H1 (cell line): ENCODE measurements around the gene FABP7. TPM values are rescaled to one million over a fixed set of nuclear protein-coding genes. Genes with fewer than 3 reads are reported as not detected.

ENCODE experiments used
- CTCF ChIA-PET: fragments of 300-600 bp; sonication (Branson Sonifier 250); formaldehyde crosslinking; loops from one replicate; lab custom pipeline; 2021; ENCODE audit not compliant: partially characterized antibody; lab: Charles Lee
- POLR2A ChIA-PET: fragments of 300-600 bp; sonication (Branson Sonifier 250); formaldehyde crosslinking; loops from one replicate; lab custom pipeline; 2021; ENCODE audit warnings: inconsistent platforms; ENCODE audit not compliant: partially characterized antibody; lab: Charles Lee
- DNase-seq, 2 experiments: peaks; one replicate each; pipeline versions ENCODE4 v3.0.0 to v3.0.0-alpha.2; 2010 to 2022; ENCODE audit warnings: low spot score in 2 of 2, low read depth in 1 of 2, mixed read lengths in 1 of 2
- FAIRE-seq: peaks from 2 replicates; lab custom pipeline; 2011; peaks lifted over from hg19 to GRCh38; lab: Jason Lieb, UNC
- H2AFZ ChIP-seq: 2 replicates; pipeline ENCODE4 v1.8.1; 2012; ENCODE audit warnings: low read length, inconsistent platforms
- H2AK5ac ChIP-seq: 2 replicates; pipeline ENCODE4 v1.6.1; 2013; ENCODE audit warnings: low read depth, low read length
- H2BK120ac ChIP-seq: replicated peaks from 2 replicates; pipeline ENCODE3; 2013; ENCODE audit warnings: low read depth, low read length, inconsistent platforms
- H2BK12ac ChIP-seq: 2 replicates; pipeline ENCODE4 v1.6.1; 2013; ENCODE audit warnings: low read depth, low read length
- H2BK15ac ChIP-seq: 2 replicates; pipeline ENCODE4 v1.6.1; 2013; ENCODE audit warnings: low read length
- H2BK20ac ChIP-seq: 2 replicates; pipeline ENCODE4 v1.6.1; 2013; ENCODE audit warnings: low read length
- H2BK5ac ChIP-seq: 2 replicates; pipeline ENCODE4 v1.6.1; 2013; ENCODE audit warnings: low read depth, low read length
- H3K14ac ChIP-seq: 2 replicates; pipeline ENCODE4 v1.6.1; 2013; ENCODE audit warnings: inconsistent platforms; ENCODE audit not compliant: insufficient read length
- H3K18ac ChIP-seq: 2 replicates; pipeline ENCODE4 v1.6.1; 2013; ENCODE audit warnings: low read length; ENCODE audit errors: extremely low read depth
- H3K23ac ChIP-seq: 2 replicates; pipeline ENCODE4 v1.6.1; 2013; ENCODE audit warnings: inconsistent platforms; ENCODE audit not compliant: insufficient read length
- H3K23me2 ChIP-seq: 2 replicates; pipeline ENCODE4 v1.6.1; 2013; ENCODE audit warnings: low read depth, low read length
- H3K27ac ChIP-seq: 2 replicates; pipeline ENCODE4 v1.6.1; 2011; ENCODE audit warnings: low read depth, low read length, inconsistent platforms
- H3K27me3 ChIP-seq, 4 experiments: replicated peaks in 1 of 4; 1 replicate in 1 of 4; 2 replicates in 3 of 4; pipeline versions ENCODE4 v1.6.1 to v1.8.1; 2011 to 2013; ENCODE audit warnings: low read length in 3 of 4, mild to moderate bottlenecking in 3 of 4, inconsistent platforms in 2 of 4, mixed read lengths in 2 of 4, moderate library complexity in 1 of 4; ENCODE audit not compliant: control insufficient read depth in 3 of 4, insufficient read depth in 3 of 4; ENCODE audit errors: extremely low read depth in 1 of 4
- H3K36me3 ChIP-seq, 4 experiments: 2 replicates each; pipeline versions ENCODE4 v1.6.1 to v1.8.1; 2011 to 2013; ENCODE audit warnings: mild to moderate bottlenecking in 4 of 4, low read length in 3 of 4, moderate library complexity in 2 of 4, control low read depth in 1 of 4, inconsistent platforms in 1 of 4; ENCODE audit not compliant: insufficient read depth in 4 of 4, control insufficient read depth in 2 of 4
- H3K4ac ChIP-seq: replicated peaks from 2 replicates; pipeline ENCODE3; 2013; ENCODE audit warnings: low read length, low read depth, mixed read lengths, inconsistent platforms; ENCODE audit not compliant: insufficient read length
- H3K4me1 ChIP-seq, 4 experiments: replicated peaks in 1 of 4; 1 replicate in 1 of 4; 2 replicates in 3 of 4; pipeline versions ENCODE4 v1.6.1 to v1.8.1; 2011 to 2013; ENCODE audit warnings: low read length in 3 of 4, inconsistent platforms in 2 of 4, mixed read lengths in 1 of 4; ENCODE audit not compliant: insufficient read depth in 4 of 4, control insufficient read depth in 3 of 4
- H3K4me2 ChIP-seq, 2 experiments: 2 replicates each; pipeline versions ENCODE4 v1.6.1 to v1.8.1; 2011 to 2013; ENCODE audit warnings: low read depth in 2 of 2, low read length in 2 of 2, control low read depth in 1 of 2, inconsistent platforms in 1 of 2, mild to moderate bottlenecking in 1 of 2; ENCODE audit not compliant: insufficient read depth in 1 of 2
- H3K4me3 ChIP-seq, 4 experiments: fragments of 200-600, 300-600 bp in 1 of 4; sonication (generic), shearing (Covaris generic), sonication (Bioruptor Twin) in 1 of 4; 2 replicates each; pipeline versions ENCODE4 v1.5.1 to v1.8.1; 2011 to 2016; ENCODE audit warnings: low read length in 4 of 4, low read depth in 3 of 4, control low read depth in 2 of 4, inconsistent platforms in 2 of 4, mild to moderate bottlenecking in 2 of 4, mixed read lengths in 1 of 4, moderate library complexity in 1 of 4; ENCODE audit not compliant: insufficient read depth in 2 of 4; ENCODE audit errors: extremely low read depth in 1 of 4
- H3K56ac ChIP-seq: replicated peaks from 2 replicates; pipeline ENCODE3; 2013; ENCODE audit warnings: low read depth, mild to moderate bottlenecking, mixed read lengths, low read length, inconsistent platforms; ENCODE audit not compliant: insufficient read length
- H3K79me1 ChIP-seq: 2 replicates; pipeline ENCODE4 v1.6.1; 2013; ENCODE audit warnings: low read depth, low read length, control low read depth
- H3K79me2 ChIP-seq, 2 experiments: 2 replicates each; pipeline versions ENCODE4 v1.6.1 to v1.8.1; 2012 to 2013; ENCODE audit warnings: low read length in 2 of 2, mild to moderate bottlenecking in 2 of 2, inconsistent platforms in 1 of 2; ENCODE audit not compliant: insufficient read depth in 2 of 2, control insufficient read depth in 1 of 2
- H3K9ac ChIP-seq, 4 experiments: replicated peaks in 1 of 4; 1 replicate in 1 of 4; 2 replicates in 3 of 4; pipeline versions ENCODE4 v1.6.1 to v1.8.1; 2011 to 2013; ENCODE audit warnings: low read depth in 3 of 4, low read length in 3 of 4, control low read depth in 2 of 4, mild to moderate bottlenecking in 2 of 4, moderate library complexity in 2 of 4, inconsistent platforms in 1 of 4; ENCODE audit errors: extremely low read depth in 1 of 4
- H3K9me3 ChIP-seq, 2 experiments: 2 replicates each; pipeline versions ENCODE4 v1.6.1 to v1.8.1; 2012 to 2013; ENCODE audit warnings: mild to moderate bottlenecking in 2 of 2, moderate library complexity in 2 of 2, control low read depth in 1 of 2, inconsistent platforms in 1 of 2, low read depth in 1 of 2, low read length in 1 of 2, mixed read lengths in 1 of 2; ENCODE audit not compliant: insufficient read depth in 2 of 2
- H4K20me1 ChIP-seq, 2 experiments: replicated peaks in 1 of 2; 2 replicates each; pipeline versions ENCODE3 to v1.8.1; 2011 to 2013; ENCODE audit warnings: inconsistent platforms in 2 of 2, low read length in 2 of 2, mild to moderate bottlenecking in 1 of 2; ENCODE audit not compliant: insufficient read depth in 2 of 2, control insufficient read depth in 1 of 2
- H4K5ac ChIP-seq: 2 replicates; pipeline ENCODE4 v1.6.1; 2013; ENCODE audit warnings: low read length, low read depth, mixed read lengths, inconsistent platforms; ENCODE audit not compliant: insufficient read length
- H4K8ac ChIP-seq: 2 replicates; pipeline ENCODE4 v1.8.0; 2013; ENCODE audit warnings: mild to moderate bottlenecking, moderate library complexity, low read length, inconsistent platforms; ENCODE audit not compliant: insufficient read depth; ENCODE audit errors: extremely low read depth
- H4K91ac ChIP-seq: replicated peaks from 2 replicates; pipeline ENCODE3; 2013; ENCODE audit warnings: low read length, mixed read lengths, inconsistent platforms; ENCODE audit not compliant: insufficient read length
- BCL11A ChIP-seq, 2 experiments: IDR thresholded peaks; one replicate each; pipeline ENCODE4 v1.6.1; 2011; ENCODE audit warnings: low read depth in 2 of 2, low read length in 2 of 2, mild to moderate bottlenecking in 2 of 2
- FOSL1 ChIP-seq: IDR thresholded peaks from 2 replicates; pipeline ENCODE4 v1.6.1; 2011; ENCODE audit warnings: mild to moderate bottlenecking, low read depth, low read length, moderate library complexity; ENCODE audit not compliant: insufficient read depth
- POU5F1 ChIP-seq: IDR thresholded peaks from 2 replicates; pipeline ENCODE4 v1.6.1; 2011; ENCODE audit warnings: low read depth, mild to moderate bottlenecking, low read length, moderate library complexity
- WGBS, 2 experiments: shearing (Covaris generic) in 1 of 2; methylation state at CpG; one replicate each; pipeline versions ENCODE4 v1.1.6 to v1.1.7; 2013 to 2015; ENCODE audit warnings: low lambda C conversion rate in 2 of 2, mixed read lengths in 2 of 2, inconsistent platforms in 1 of 2, low coverage in 1 of 2, missing lambda C conversion rate in 1 of 2; ENCODE audit not compliant: insufficient replicate concordance in 2 of 2, insufficient coverage in 1 of 2, insufficient read length in 1 of 2; ENCODE audit errors: extremely low coverage in 1 of 2, missing lambda C conversion rate in 1 of 2; 5-methylcytosine and 5-hydroxymethylcytosine counted together
- polyA plus RNA-seq, 7 experiments: library from polyadenylated mRNA; depleted of rRNA in 3 of 7; stranded (reverse) in 5 of 7; unstranded in 2 of 7; fragments of >200 nt in 5 of 7; fragments of 200-250 nt in 2 of 7; gene quantifications; 1 replicate in 5 of 7; 2 replicates in 1 of 7; 4 replicates in 1 of 7; pipeline versions ENCODE4 v1.2.1 to v1.2.3, GENCODE V29; 2011 to 2013; ENCODE audit warnings: missing spikeins in 2 of 7, mixed read lengths in 2 of 7
- total RNA-seq: library from RNA; stranded (reverse); fragmentation: NEBNext Ultra II Directional; extraction: Animal tissue kit (Norgen Biotek cat#: 25700); gene quantifications from 2 replicates; pipeline ENCODE4 v1.2.1, GENCODE V29; 2021
- TF ChIP-seq, protein P1 (sequence below), 3 experiments: IDR thresholded peaks; 1 replicate in 2 of 3; 2 replicates in 1 of 3; pipeline versions ENCODE4 v1.5.1 to v1.6.1; 2011; ENCODE audit warnings: low read length in 3 of 3, mild to moderate bottlenecking in 3 of 3, inconsistent platforms in 2 of 3, low read depth in 1 of 3, moderate library complexity in 1 of 3; ENCODE audit not compliant: insufficient read depth in 1 of 3; ENCODE audit errors: control extremely low read depth in 1 of 3

The FABP7 gene
- total and polyA plus RNA-seq, 2 of the 8 experiments (the other 6 are each of a cell fraction or from before 2014, with no cell fraction given) = 10.6 to 13.1 TPM

DNA sequence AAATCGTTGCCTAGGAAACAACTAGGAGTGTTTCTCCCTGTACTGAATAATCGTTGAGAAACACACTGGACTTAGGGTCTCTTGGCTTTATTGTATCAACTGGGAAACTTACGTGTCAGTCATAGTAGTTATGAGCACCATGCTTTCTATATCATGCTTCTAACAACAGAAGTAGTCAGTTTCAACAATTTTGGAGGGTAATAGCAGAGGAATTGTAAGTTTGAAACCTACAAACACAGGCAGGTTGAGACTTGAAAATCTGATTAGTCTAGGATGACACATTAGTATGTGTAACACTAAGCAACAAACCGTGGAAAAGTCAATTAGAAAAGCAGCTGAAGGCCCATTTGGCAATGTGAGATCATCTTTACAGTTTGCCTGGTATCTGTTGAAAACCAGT, 43.9 kb upstream of the FABP7 start:
- 91% methylated on average over 4 of the region's 4 CpGs; no CpG with 5 or more reads in 1 of the 2 experiments for WGBS, 2 experiments
- no peak overlapping the region for H3K14ac ChIP-seq
- H2BK5ac ChIP-seq = no peak overlapping the region
- no peak overlapping the region for H3K4me3 ChIP-seq
- H2AK5ac ChIP-seq = no peak overlapping the region
- DNase-seq (no peak), FAIRE-seq (no peak)
- H4K8ac ChIP-seq = no peak overlapping the region
- no peak overlapping the region for H3K18ac ChIP-seq
- H3K56ac ChIP-seq = no peak overlapping the region
- peak overlapping the region; percentile 35 for H4K5ac ChIP-seq
- H2BK15ac ChIP-seq = no peak overlapping the region
- no peak overlapping the region for H2BK120ac ChIP-seq
- no peaks in the 10 kb centered on the region for H4K20me1 ChIP-seq
- H3K9ac ChIP-seq = no peak overlapping the region
- no peaks in the 10 kb centered on the region for H3K27me3 ChIP-seq
- H4K91ac ChIP-seq = no peak overlapping the region
- no peaks in the 10 kb centered on the region for H3K79me1 ChIP-seq
- peak overlapping the region; percentile 37; the same call in 1 of the 2 replicates for H2AFZ ChIP-seq
- no peak overlapping the region for H3K4ac ChIP-seq
- H3K36me3 ChIP-seq = no peaks in the 10 kb centered on the region
- no peak overlapping the region for H3K4me2 ChIP-seq
- H3K23ac ChIP-seq = no peak overlapping the region
- ChIA-PET POLR2A (no interaction called here), CTCF (interaction anchor here (0.9 kb wide), 1 partner anchor 103 kb away, joined by 3 read pairs; no protein-coding TSS in a partner anchor)
- H2BK12ac ChIP-seq = no peak overlapping the region
- no peaks in the 10 kb centered on the region; the same call in 1 of the 2 replicates for H3K23me2 ChIP-seq
- H3K79me2 ChIP-seq = no peaks in the 10 kb centered on the region
- H2BK20ac ChIP-seq = no peak overlapping the region
- no peak overlapping the region for H3K27ac ChIP-seq
- no peaks in the 10 kb centered on the region for H3K9me3 ChIP-seq
- peaks cover 2 to 7% (median 6%) of the 10 kb centered on the region in 4 experiments; a peak in 5 of 7 replicates for H3K4me1 ChIP-seq
- TF ChIP-seq, protein P1, sequence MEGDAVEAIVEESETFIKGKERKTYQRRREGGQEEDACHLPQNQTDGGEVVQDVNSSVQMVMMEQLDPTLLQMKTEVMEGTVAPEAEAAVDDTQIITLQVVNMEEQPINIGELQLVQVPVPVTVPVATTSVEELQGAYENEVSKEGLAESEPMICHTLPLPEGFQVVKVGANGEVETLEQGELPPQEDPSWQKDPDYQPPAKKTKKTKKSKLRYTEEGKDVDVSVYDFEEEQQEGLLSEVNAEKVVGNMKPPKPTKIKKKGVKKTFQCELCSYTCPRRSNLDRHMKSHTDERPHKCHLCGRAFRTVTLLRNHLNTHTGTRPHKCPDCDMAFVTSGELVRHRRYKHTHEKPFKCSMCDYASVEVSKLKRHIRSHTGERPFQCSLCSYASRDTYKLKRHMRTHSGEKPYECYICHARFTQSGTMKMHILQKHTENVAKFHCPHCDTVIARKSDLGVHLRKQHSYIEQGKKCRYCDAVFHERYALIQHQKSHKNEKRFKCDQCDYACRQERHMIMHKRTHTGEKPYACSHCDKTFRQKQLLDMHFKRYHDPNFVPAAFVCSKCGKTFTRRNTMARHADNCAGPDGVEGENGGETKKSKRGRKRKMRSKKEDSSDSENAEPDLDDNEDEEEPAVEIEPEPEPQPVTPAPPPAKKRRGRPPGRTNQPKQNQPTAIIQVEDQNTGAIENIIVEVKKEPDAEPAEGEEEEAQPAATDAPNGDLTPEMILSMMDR (IDR thresholded peaks at IDR 0.05; ENCODE audit: control extremely low read depth in 1 of 3, insufficient read depth in 1 of 3, low read depth in 1 of 3, low read length in 3 of 3) = no peak
- no peak for TF ChIP-seq BCL11A (IDR thresholded peaks at IDR 0.05; ENCODE audit: low read depth in 2 of 2, low read length in 2 of 2)
- no peak for TF ChIP-seq FOSL1
- TF ChIP-seq POU5F1 = no peak
